NCI-H2171 (cell line): ENCODE measurements around the gene CHL1.
"Not testable (repeated sequence)": the region's sequence is repeated elsewhere in the genome, so short reads cannot be mapped to it uniquely, and the experiment has no call there.

Experiments used
- DNase-seq: peaks from one replicate; lab custom pipeline; 2025; lab: John Stamatoyannopoulos, UW

Gene CHL1

GRCh38 chr3:331881-332280 lies 135.3 kb downstream of the CHL1 start:
- DNase-seq, result no peak

GRCh38 chr3:332701-333100 lies 136.1 kb downstream of the CHL1 start:
- DNase-seq, result no peak

- no peak for DNase-seq
Observed at GRCh38 chr3:335240-335639, 138.7 kb downstream of the CHL1 start.

- no peak for DNase-seq
Observed at GRCh38 chr3:339351-339750, 142.8 kb downstream of the CHL1 start.

GRCh38 chr3:341998-342397 lies 145.4 kb downstream of the CHL1 start:
- DNase-seq, result no peak

GRCh38 chr3:346186-346585 lies 149.6 kb downstream of the CHL1 start:
- DNase-seq, result no peak

- no peak for DNase-seq
Observed at GRCh38 chr3:347581-347980, 151.0 kb downstream of the CHL1 start.

GRCh38 chr3:350871-351371 lies 154.4 kb downstream of the CHL1 start:
- no peak for DNase-seq

GRCh38 chr3:352599-352998 lies 156.0 kb downstream of the CHL1 start:
- DNase-seq, result no peak

- DNase-seq, result no peak
Observed at GRCh38 chr3:353191-353739, 156.7 kb downstream of the CHL1 start.

- no peak for DNase-seq
Observed at GRCh38 chr3:354432-354831, 157.9 kb downstream of the CHL1 start.

GRCh38 chr3:355622-356021 lies 159.1 kb downstream of the CHL1 start:
- no peak for DNase-seq

- DNase-seq, result no peak
Observed at GRCh38 chr3:356952-357351, 160.4 kb downstream of the CHL1 start.

- no peak for DNase-seq
Observed at GRCh38 chr3:359672-360071, 163.1 kb downstream of the CHL1 start.

- no peak for DNase-seq
Observed at GRCh38 chr3:362681-363338, 166.2 kb downstream of the CHL1 start.

- no peak for DNase-seq
Observed at GRCh38 chr3:364287-364686, 167.7 kb downstream of the CHL1 start.

- DNase-seq, result no peak
Observed at GRCh38 chr3:365268-365667, 168.7 kb downstream of the CHL1 start.

GRCh38 chr3:366253-366652 lies 169.7 kb downstream of the CHL1 start:
- DNase-seq, result not testable (repeated sequence)

GRCh38 chr3:373193-373779 lies 176.7 kb downstream of the CHL1 start:
- DNase-seq, result no peak

GRCh38 chr3:374459-374858 lies 177.9 kb downstream of the CHL1 start:
- no peak for DNase-seq

GRCh38 chr3:377158-377561 lies 180.6 kb downstream of the CHL1 start:
- DNase-seq, result no peak

- DNase-seq, result no peak
Observed at GRCh38 chr3:380801-381200, 184.2 kb downstream of the CHL1 start.

GRCh38 chr3:385151-385550 lies 188.6 kb downstream of the CHL1 start:
- DNase-seq, result no peak

GRCh38 chr3:394775-395174 lies 198.2 kb downstream of the CHL1 start:
- no peak for DNase-seq
